ENCODE data around the gene MAP3K7. TPM values are rescaled to one million over a fixed set of nuclear protein-coding genes. Genes with fewer than 3 reads are reported as not detected.

Gene MAP3K7
- total and polyA plus RNA-seq, 8 donors, result 8.5 to 42.8 (median 17.6) TPM

DNA sequence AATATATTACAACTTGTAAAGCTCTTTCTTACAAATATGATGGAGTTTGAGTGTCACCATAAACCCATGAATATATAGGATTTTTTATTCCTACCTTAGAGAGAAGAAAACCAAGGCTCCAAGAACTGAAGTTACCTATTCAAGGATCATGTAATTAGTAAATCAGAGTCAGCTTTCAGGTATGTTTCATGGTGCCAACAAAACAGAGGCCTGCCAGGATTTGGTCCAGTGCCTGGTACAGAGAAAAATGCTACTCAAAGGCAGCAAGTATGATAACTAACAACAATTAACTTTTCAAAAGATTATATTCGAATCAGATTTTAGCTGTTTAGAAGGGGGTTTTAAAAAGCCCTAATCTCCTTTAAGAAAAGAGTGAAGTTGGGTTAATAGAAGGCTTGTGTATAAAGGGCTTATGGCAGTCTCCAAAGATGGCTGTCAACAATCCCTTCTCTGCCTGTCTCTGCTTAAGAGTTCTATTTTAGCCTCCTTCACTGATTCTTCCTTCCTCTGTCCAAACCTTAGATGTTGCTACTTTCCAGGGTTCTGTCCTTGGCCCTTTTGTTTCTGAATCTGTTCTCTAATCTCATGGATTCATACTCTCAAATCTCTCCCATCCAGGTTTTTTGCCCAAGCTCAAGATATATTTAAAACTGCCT lies 7.8 kb downstream of the MAP3K7 start:
- H3K27ac ChIP-seq, result no peak overlapping the region
- TF ChIP-seq POLR2AphosphoS5 (IDR thresholded peaks at IDR 0.05) (no peak), POLR2A (IDR thresholded peaks at IDR 0.05) (no peak), EP300 (IDR thresholded peaks at IDR 0.05) (no peak), CTCF (IDR thresholded peaks at IDR 0.05) (no peak)

GRCh38 chr6:90575267-90575666 lies 11.6 kb downstream of the MAP3K7 start:
- TF ChIP-seq POLR2A (IDR thresholded peaks at IDR 0.05) (no peak), EP300 (IDR thresholded peaks at IDR 0.05) (no peak)

More for the DNA sequence above, 7.8 kb downstream of the MAP3K7 start:
- no peak for DNase-seq
- Histone ChIP-seq H3K27me3 (no peaks in the 10 kb centered on the region), H3K4me3 (no peak overlapping the region), H3K9me3 (no peaks in the 10 kb centered on the region), H3K4me1 (peaks cover 4 to 73% (median 21%) of the 10 kb centered on the region in 4 donors), H3K36me3 (peaks cover 0 to 9% (median 6%) of the 10 kb centered on the region in 4 donors)
- intact Hi-C loops (cut with DNase I; ENCODE audit: low total_unique reads), result no loop called here
- 54 to 81% (median 63%) methylated on average over 1 of the region's 1 CpG for WGBS, 5 donors

DNA sequence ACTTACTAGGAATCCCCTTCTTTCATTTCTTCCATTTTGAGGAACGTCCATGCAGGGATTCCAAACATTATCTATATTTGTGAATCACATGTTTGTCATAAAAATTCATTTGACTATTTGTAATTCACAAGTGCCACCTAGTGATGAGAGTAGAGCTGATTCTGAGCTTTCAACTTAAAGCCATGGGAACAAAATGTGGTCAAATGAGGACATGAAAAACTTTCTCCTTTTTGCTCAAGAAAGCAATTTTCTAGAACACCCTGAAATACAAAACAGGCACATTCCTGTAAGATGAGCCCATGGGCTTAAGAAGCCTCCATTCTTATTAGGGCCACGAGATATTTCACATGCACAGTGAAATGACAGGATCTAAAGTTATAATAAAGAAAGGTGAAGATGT lies 12.3 kb downstream of the MAP3K7 start:
- peaks cover 0 to 40% (median 0%) of the 10 kb centered on the region in 4 donors for H3K4me1 ChIP-seq
- H3K27ac ChIP-seq, result no peak overlapping the region
- TF ChIP-seq POLR2AphosphoS5 (IDR thresholded peaks at IDR 0.05) (no peak), POLR2A (IDR thresholded peaks at IDR 0.05) (no peak), CTCF (IDR thresholded peaks at IDR 0.05) (no peak), EP300 (IDR thresholded peaks at IDR 0.05) (no peak)
- H3K9me3 ChIP-seq, result no peaks in the 10 kb centered on the region
- H3K36me3 ChIP-seq, result peaks cover 0 to 18% (median 11%) of the 10 kb centered on the region in 4 donors
- DNase-seq, result peak in 1 of 2 donors; percentile 10
- intact Hi-C loops (cut with DNase I; ENCODE audit: low total_unique reads), result no loop called here
- H3K27me3 ChIP-seq, result no peaks in the 10 kb centered on the region
- H3K4me3 ChIP-seq, result no peak overlapping the region
- 55 to 60% (median 58%) methylated on average over 2 of the region's 2 CpGs for WGBS, 5 donors

More at GRCh38 chr6:90575267-90575666, 11.6 kb downstream of the MAP3K7 start:
- Histone ChIP-seq H3K4me1 (peaks cover 0 to 44% (median 3%) of the 10 kb centered on the region in 4 donors), H3K27ac (no peak overlapping the region), H3K27me3 (no peaks in the 10 kb centered on the region), H3K4me3 (no peak overlapping the region), H3K9me3 (no peaks in the 10 kb centered on the region), H3K36me3 (peaks cover 0 to 14% (median 8%) of the 10 kb centered on the region in 4 donors)
- 68 to 77% (median 74%) methylated on average over 3 of the region's 3 CpGs for WGBS, 5 donors
- DNase-seq, result no peak
- intact Hi-C loops (cut with DNase I; ENCODE audit: low total_unique reads), result no loop called here

DNA sequence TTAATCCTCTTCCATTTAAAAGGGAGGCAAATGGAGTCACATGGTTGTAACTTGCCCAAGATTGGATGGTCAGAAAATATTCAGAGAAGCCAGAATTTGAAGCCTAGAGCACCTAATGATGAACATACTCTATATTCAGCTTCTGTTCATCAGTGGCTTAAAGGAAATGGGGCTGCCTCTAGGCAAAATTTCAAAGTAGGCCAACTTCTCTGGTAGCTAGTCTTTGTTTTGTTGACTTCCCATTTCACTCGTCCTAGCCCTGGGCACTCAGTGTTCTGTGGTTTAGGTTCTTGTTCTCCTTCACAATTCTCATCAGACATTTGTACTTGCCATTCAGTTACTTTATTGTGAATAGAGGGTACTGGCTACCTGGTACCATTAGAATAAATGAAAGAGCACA lies 13.2 kb downstream of the MAP3K7 start:
- Histone ChIP-seq H3K4me3 (no peak overlapping the region), H3K9me3 (no peaks in the 10 kb centered on the region), H3K27me3 (no peaks in the 10 kb centered on the region), H3K27ac (no peak overlapping the region), H3K36me3 (peaks cover 0 to 26% (median 18%) of the 10 kb centered on the region in 4 donors), H3K4me1 (peaks cover 0 to 33% (median 0%) of the 10 kb centered on the region in 4 donors)
- DNase-seq, result no peak
- intact Hi-C loops (cut with DNase I; ENCODE audit: low total_unique reads), result no loop called here
- no peak for TF ChIP-seq POLR2A (IDR thresholded peaks at IDR 0.05)
- TF ChIP-seq CTCF (IDR thresholded peaks at IDR 0.05), result no peak
- TF ChIP-seq EP300 (IDR thresholded peaks at IDR 0.05), result no peak
- TF ChIP-seq POLR2AphosphoS5 (IDR thresholded peaks at IDR 0.05), result no peak
- WGBS, 5 donors, result 67 to 86% (median 80%) methylated on average over 1 of the region's 1 CpG

DNA sequence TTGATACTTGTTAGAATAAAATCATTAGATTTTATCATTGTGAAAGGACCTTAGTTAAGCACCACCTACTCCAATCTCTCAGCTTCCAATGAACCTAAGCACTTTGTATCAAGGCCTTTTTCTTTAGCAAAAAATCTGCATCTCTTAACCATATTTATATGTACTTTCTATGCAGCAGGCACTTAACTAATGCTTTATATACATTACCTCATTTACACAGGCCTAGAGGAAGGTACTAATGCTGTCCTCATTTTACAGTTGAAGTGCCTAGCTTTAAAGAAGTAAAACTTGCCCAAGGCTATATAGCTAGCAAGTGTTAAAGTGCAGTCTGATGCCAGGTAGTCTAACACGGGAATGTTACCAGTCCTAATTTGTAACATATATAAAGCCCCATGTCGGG lies 14.0 kb downstream of the MAP3K7 start:
- no peak for TF ChIP-seq EP300 (IDR thresholded peaks at IDR 0.05)
- TF ChIP-seq CTCF (IDR thresholded peaks at IDR 0.05), result no peak
- TF ChIP-seq POLR2AphosphoS5 (IDR thresholded peaks at IDR 0.05), result no peak
- no peak for TF ChIP-seq POLR2A (IDR thresholded peaks at IDR 0.05)
- Histone ChIP-seq H3K9me3 (no peaks in the 10 kb centered on the region), H3K4me1 (peaks cover 0 to 25% (median 0%) of the 10 kb centered on the region in 4 donors), H3K27me3 (no peaks in the 10 kb centered on the region), H3K27ac (no peak overlapping the region), H3K4me3 (no peak overlapping the region), H3K36me3 (peaks cover 0 to 27% (median 18%) of the 10 kb centered on the region in 4 donors)
- WGBS, 5 donors, result 78 to 89% (median 86%) methylated on average over 2 of the region's 2 CpGs
- no peak for DNase-seq
- intact Hi-C loops (cut with DNase I; ENCODE audit: low total_unique reads), result no loop called here

Data from stomach (tissue), 9 donors.